GM19467 (cell line): ENCODE results near the gene SLC39A11.
"Not testable (repeated sequence)": the region's sequence is repeated elsewhere in the genome, so short reads cannot be mapped to it uniquely, and the experiment has no call there.

Source experiments
- ATAC-seq: cut with Tn5 transposase; IDR thresholded peaks from one replicate; pipeline ENCODE4 v1.9.1; 2021; ENCODE audit warnings: mild to moderate bottlenecking, moderate library complexity; ENCODE audit not compliant: unreplicated experiment

SLC39A11 gene

DNA sequence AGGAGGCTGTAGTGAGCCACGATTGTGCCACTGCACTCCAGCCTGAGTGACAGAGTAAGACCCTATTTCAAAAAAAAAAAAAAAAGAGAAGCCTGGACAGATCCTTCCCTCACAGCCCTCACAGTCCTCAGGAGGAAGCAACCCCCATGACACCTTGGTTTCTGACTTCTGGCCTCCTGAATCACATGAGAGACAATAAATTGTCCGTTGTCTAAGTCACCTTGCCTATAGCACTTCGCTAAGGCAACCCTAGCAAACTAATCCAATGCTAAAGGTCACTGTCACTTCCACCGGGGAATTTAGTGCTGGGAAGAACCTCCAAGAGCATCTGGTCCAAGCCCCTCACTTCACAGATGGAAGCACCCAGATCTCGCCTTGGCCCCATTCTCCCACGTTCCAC, 18.9 kb upstream of the SLC39A11 start:
- ATAC-seq, result no peak

DNA sequence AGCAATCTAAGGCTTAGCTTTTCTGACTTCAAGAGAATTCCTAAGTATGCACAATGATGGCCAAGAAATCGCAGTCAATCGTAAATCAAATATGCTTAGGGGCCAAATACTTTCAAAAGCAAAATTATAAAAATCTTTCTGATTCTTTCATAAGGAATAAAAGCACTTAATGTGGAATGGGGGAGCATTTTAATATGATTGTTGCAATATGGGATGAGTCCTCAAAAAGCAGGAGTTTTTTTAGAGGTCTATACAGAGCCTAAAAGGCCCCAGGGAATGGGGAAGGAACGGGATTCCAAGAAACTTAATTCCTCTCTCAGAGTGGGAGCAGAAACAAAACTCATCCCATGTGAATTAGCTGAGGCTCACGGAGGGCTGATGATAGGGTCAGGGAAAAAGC, 14.7 kb upstream of the SLC39A11 start:
- ATAC-seq, result no peak

DNA sequence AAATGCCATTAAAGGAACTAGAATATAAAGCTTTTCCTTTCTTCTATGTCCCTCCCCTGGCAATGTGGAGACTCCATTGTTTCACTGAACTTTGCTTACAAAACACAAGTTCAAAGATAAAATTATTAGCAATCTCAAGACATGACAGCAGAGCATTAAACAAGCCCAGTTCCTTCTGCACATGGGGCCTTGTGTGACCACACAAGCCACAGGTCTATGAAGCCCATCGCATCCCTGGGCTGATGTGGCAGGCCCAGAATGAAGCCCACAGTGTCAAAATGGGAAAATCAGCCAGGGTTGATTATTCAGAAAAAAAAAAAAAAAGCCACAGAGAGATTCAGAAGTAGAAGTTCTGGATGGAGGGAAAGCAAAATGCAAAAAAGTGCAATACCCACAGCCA, 12.9 kb upstream of the SLC39A11 start:
- no peak for ATAC-seq

DNA sequence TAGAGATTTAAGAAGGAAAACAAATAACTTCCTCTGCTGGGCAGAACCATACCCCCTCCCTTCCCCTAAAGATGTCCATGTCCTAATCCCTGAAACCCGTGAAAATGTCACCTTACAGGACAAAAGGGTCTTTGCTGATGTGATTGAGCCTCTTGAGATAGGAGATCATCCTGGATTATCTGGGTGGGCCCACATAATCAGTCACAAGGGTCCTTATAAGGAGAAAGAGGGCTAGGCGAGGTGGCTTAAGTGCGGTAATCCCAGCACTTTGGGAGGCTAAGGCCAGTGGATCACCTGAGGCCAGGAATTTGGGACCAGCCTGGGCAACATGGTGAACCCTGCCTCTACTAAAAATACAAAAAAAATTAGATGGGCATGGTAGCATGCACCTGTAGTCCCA, 12.0 kb upstream of the SLC39A11 start:
- ATAC-seq, result no peak

DNA sequence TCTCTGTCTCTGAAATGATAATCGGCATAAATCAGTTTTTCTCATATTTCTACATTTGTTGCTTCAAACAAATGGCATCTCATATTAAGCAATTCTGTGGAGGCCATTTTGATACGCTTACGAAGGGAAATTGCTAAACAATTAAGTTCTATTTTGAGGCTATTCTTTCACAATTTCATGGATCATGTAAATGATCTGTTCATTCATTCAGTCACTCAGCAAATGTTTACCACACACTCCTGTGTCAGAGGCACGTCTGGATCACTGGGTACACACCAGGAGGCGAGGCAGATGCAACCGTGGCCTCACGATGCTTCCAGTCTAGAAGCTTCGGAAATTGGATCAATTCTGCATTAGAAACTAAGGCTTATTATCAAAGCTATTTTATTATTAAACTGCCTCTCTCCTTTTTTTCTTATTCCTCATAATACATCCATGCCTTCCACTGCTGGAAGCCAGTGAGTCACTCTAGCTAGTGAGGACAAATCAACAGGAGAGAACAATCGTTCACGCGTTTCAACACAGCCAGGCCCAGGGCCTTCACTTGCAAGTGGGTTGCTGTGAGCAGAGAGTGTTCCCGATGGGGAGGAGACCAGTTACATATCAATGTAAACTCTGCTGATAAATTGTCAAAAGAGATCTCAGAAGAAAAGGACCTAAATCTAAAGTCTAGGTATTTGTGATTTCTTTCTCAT, 11.3 kb upstream of the SLC39A11 start:
- no peak for ATAC-seq

DNA sequence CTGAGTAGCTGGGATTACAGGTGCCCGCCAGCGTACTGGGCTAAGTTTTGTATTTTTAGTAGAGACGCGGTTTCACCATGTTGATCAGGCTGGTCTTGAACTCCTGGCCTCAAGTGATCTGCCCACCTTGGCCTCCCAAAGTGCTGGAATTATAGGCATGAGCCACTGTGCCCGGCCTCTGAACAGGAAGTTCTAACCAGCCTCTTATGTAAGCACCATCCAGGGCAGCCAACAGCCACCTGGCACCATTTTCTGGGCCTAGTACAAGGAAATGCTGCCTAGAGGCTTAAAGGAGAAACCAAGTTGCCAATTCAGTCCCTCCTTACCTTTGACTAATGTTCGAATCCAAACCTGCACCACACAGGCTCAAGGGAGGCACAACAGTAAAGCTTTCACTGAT, 8.5 kb upstream of the SLC39A11 start:
- no peak for ATAC-seq

DNA sequence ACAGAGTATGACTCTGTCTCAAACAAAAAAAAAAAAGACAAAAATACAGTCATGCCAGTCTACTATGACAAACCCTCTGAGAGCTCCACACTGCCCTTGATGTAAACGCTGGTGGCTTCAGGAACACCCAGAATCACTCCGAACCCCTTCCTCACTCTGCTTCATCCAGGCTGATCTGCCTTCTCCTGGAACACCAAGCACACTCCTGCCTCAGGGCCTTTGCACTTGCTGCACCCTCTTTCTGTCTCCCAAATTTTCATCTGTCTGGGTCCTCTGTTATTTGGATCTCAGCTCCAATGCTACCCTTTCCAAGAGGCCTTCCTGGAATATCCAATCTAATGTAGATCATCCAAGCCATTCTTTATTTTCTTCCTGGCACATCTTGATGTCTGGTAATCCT, 7.9 kb upstream of the SLC39A11 start:
- no peak for ATAC-seq

DNA sequence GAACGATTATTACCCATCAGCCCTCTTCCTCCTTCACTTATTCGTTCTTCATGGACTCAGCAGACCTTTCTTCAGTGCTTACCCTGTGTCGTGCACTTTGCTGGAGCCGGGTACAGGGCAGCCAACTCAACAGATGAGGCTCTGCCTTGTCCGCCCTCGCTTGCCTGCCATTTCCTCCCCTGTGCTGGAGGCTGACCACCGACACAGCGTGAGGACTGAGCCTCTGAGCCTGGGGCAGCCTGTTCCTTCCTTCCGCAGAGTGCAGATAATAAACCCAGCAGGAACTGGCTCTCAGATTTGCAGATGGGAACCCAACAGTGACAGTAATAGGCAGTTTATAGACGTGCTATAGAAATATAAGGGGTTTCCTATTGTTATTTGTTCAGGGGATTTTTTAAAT, 7.0 kb upstream of the SLC39A11 start:
- ATAC-seq, result no peak

DNA sequence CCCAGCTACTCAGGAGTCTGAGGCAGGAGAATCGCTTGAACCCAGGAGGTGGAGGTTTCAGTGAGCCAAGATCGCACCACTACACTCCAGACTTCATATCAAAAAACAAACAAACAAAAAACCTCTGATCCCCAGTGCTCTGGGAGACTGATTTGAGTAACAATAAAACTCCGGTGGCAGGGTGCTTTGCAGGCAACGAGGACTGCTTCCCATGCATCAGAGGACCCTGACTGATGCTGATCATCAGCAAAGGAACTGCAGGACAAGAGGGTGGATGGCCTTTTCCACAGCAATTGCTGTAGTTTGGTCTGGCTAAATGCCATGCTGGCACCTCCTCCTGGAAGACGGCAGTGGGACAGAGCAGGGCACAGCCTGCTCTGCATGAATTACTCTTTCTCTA, 6.4 kb upstream of the SLC39A11 start:
- no peak for ATAC-seq

DNA sequence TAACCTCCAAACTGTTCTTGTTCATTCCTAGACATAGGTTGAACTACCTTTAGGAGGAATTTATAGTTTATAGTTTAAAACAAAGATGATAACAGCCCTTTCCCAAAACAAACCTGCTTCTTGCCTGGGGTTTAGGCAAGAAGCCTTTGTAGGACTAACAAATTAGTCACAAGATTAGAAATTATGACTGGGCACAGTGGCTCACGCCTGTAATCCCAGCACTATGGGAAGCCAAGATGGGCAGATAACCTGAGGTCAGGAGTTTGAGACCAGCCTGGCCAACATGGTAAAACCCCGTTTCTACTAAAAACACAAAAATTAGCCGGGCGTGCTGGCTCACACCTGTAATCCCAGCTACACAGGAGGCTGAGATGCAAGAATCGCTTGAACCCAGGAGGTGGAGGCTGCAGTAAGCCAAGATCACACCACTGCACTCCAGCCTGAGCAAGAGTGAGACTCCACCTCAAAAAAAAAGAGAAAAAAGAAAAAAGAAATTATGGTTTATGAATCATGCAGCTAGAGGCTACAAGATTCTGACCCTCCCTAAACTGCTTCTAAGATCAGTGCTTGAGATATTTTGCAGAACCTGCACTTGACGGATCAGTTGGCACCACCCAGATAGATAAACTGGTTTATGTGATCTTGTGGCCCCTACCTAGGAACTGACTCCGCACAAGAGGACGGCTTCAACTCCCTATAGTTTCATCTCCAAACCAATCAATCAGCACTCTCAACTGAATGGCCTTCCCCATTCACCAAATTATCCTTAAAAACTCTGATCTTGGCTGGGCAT, 5.7 kb upstream of the SLC39A11 start:
- not testable (repeated sequence) for ATAC-seq

DNA sequence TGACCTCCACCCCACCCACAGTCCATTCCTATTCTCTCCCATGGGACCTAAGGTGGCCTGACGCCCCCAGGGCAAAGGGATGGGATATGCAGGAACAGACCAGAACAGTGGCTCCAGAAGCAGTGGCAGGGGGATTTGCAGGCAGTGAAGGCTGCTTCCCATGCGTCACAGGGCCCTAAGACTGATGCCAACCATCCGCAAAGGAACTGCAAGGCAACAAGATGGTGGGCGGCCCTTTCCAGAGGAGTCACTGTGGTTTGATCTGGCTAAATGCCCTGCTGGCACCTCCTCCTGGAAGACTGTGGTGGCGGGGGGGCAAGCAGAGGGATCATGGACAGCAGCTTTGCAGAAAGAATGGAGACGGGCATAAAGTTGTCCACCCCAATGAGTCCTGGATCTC, 4.4 kb upstream of the SLC39A11 start:
- ATAC-seq, result no peak

DNA sequence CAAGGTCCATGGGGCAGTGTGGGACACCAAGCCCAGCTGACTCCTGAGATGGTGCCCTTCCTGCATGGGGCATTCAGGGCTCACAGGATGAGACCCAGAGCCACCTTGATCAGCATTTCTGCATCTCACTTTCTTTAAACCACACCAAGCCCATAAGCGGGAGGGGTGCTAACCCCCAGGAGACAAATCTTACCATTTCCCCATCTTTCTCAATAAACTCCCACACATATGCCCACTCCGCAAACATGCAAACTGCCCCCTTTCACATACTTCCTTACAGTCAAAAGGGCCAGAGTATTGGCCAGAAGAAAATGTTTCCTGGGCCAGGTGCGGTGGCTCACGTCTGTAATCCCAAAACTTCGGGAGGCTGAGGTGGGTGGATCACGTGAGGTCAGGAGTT, 3.7 kb upstream of the SLC39A11 start:
- no peak for ATAC-seq

DNA sequence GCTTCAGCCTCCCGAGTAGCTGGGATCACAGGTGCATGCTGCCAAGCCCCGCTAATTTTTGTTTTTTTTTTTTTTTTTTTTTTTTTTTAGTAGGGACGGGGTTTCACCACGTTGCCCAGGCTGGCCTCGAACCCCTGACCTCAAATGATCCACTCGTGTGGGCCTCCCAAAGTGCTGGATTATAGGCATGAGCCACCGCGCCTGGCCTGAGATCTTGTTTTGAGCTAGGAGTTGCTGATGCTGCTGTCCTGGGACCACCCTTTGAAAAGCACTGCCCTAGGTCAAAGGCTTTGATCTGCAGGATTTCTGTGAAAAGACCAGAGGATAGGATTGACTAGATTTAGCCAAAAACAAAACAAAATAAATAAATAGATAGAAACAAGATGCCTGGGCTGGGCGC, 798 bp upstream of the SLC39A11 start:
- ATAC-seq, result no peak

DNA sequence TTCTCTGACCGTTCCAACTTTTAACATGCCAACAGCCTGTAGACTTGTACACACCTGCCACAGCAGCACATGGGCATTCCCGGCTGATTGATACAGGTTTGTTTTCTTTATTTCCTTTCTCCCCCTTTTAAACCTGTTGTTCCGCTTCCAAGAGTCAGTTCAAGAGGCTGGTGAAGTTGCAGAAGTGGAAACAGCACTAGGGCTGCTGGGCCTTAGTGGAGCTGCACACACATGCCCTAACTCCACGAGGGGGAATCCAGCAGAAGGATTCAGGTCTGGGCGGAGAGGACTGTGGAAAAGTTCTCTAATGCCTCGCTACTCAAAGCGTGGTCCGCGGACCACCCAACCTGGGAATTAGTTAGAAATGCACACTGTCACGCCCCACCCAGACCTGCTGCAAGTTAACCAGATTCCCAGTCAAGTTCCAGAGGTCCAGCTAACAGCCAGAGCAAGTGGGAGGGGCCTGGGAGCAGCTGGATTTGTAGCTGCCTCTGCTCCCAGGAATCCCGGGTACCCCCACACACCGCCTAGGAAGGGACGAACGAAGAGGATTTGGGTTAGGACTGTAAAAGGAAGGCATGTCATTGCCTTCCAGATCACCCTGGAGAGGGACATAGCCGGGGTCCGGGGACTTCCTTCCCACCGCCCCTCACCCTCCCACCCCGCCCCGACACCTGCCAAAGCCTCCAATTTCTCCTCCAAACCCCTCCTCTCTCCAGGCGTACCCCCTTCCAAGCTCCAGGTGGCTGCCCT, 542 bp downstream of the SLC39A11 start:
- peak; percentile 2 for ATAC-seq

DNA sequence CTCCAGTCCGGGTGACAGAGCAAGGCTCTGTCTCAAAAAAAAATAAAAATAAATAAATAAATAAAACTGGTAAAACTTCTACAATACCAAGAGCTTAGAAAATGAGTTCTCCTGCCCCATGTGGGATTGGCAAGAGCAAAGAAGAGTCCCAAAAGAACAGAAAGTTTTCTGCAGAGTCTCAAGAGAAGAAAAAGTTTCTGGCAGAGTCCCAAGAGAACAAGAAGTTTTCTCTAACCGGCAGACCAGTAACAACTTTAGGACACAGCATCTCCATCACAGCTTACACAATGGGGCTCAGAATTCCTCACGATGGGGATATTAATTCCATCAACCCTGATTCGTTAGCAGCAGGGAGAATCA, 1.1 kb downstream of the SLC39A11 start:
- ATAC-seq, result no peak

DNA sequence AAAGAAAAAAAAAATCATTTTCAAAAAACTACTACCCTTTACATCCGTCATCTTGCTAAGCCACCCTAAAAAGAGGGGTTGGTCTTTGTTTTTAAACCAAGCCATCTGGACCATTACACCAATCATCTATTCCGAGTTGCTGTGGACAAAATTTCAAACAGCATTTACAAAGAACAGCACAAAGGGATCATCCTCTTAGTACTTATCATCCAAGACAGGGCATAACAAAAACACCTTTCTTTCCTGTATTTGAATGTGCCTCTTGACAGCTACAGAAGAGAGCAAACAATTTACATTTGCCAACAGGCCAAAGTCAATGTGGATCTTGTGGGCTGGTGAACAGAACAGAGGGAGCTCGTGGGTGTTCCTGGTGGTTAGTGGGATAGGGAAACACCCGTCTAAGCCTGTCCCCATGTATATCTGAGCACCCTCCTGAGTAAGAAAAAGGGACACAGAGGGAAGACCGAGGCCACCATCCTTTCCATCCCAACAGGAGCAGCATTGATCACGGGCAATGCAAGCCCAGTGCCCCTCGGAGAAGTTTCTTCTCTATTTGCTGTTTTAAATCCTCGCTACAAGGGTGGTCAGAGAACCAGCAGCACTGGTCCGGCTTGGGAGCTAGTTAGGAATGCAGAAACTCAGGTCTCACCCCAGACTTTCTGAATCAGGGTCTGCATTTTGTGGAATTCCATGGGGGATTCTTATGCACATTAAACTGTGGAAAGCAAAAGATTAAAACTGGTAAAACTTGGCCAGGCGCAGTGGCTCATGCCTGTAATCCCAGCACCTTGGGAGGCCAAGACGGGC, 1.9 kb downstream of the SLC39A11 start:
- ATAC-seq, result no peak

DNA sequence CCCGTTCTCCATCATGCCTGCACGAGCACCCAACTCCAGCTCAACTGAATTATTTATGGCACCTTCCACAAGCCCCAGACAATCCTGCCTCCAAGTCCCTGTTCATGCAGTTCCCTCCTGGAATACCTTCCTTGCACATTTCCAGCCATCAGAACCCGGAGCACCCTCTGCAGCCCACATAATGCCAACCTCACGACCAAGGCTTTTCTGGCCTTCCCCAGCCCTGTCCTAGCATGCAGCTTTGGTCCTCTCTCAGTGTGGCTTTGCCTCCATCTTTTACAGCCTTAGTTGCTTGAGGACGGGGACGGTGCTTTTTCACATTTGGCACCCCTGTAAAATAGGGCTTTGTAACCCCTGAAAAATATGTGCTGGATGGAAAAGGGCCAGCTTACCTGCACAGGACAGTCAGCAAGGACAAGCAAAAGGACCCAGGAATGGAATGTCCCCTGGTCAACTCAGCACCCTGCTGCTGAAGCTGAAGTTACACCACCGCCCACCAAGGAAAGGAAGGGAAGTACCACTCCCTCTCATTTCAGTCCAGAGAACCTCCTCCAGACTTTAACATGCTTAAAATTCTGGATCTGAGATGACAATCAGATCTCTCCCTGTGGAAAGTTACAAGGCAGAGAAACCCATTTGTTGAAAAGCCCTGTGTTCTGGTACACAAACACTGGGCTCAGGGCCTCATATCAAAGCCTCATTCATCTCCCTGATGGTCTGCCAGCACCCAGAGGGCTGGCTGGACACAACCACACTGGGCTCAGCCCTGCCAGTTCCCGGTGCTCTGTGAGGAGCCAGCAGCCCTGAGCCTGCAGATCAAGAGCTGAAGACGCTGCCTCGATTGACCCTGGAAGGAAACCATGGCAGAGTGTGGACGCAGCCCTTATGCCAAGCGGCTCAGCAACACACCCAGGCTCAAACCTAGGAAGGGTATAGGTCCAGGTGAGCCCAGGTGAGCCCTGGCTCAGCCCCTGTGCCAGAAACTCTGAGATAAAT, 2.9 kb downstream of the SLC39A11 start:
- no peak for ATAC-seq

DNA sequence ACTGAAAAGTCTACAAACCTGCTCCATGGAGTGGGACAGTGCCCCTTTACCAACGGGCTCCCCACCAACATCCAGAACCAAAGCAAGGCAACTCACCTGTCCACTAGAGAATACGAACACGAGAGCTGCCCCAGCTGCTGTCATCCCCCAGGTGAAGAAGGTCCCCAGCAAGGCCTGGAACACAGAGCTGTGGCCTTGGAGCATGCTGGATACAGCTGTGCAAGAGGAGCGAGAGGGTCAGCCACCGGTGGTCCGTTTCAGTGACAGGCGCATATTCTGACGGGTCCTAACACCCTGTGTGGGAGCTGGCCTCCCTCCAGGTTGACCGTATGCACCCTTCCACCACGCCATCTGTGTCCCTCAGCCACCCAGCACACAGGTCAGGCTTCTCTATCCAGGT, 3.9 kb downstream of the SLC39A11 start:
- no peak for ATAC-seq

DNA sequence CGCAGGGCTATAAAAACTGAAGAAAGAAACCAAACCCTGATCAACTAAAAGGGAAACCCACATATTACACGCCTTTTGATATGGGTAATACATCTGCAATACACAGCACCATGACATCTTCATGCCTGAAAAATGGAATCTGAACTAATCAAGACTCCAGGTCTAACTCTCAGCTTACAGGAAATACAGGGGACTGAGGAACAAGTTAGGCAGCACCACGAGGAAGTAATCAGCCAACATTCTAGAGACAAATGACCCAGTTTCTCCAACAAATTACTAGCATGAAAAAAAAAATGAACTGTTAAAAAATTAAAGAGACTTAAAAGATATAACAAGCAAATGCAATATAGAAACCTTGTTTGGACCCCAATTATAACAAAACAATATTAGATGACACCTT, 9.1 kb downstream of the SLC39A11 start:
- no peak for ATAC-seq

DNA sequence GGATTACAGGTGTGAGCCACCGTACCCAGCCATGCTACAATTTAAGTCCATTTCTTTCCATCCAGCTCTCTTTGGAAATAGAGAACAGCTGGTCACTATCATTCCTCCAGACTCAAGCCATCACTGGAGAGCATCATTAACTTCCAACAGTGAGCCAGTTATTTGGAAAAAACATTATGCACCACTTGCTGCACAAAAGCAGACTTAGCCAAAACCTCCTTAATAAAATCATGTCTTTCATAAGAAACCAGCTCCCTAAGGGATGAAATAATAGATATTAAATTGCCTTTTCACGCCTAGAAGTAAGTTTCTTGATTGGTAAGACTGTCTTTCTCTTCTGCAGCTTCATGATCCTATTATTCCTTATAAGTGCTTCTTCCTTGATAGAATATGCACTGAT, 17.9 kb downstream of the SLC39A11 start:
- no peak for ATAC-seq
